HCT116 (cell line): ENCODE results near the gene ANKRD44. TPM values are rescaled to one million over a fixed set of nuclear protein-coding genes. Genes with fewer than 3 reads are reported as not detected.

ENCODE experiments used
- ATAC-seq: fragments of 200-7000 bp; cut with Tn5 transposase; 2 replicates; pipeline ENCODE4 v1.9.1; 2020; ENCODE audit warnings: mild to moderate bottlenecking, moderate library complexity
- BruUV-seq: library from RNA; stranded (reverse); fragments of 400-500 nt; replicated peaks from 2 replicates; lab custom pipeline; 2021; lab: Mats Ljungman, UMichigan
- CTCF ChIA-PET: fragments of 300-600 bp; sonication (Branson Sonifier 250); formaldehyde crosslinking; loops from one replicate; lab custom pipeline; 2021; ENCODE audit warnings: antibody characterized with exemption; lab: Charles Lee
- POLR2A ChIA-PET: fragments of 300-600, 350-600 bp; sonication (Branson Sonifier 250); formaldehyde crosslinking; loops from one replicate; lab custom pipeline; 2021; ENCODE audit warnings: antibody characterized with exemption; lab: Charles Lee
- RAD21 ChIA-PET, 2 experiments: fragments of 300-600 bp; sonication (Branson Sonifier 250); formaldehyde crosslinking; loops; one replicate each; lab custom pipeline; 2023; ENCODE audit warnings: low total read pairs in 2 of 2; ENCODE audit not compliant: uncharacterized antibody in 2 of 2, unreplicated experiment in 2 of 2, low non-redundant PET in 1 of 2; lab: Charles Lee
- DNase-seq: peaks from one replicate; pipeline ENCODE4 v3.0.0-alpha.2; 2010; ENCODE audit warnings: low read depth, low spot score
- H2AFZ ChIP-seq: fragments of 200-600 bp; shearing (Covaris generic), sonication (generic); 2 replicates; pipeline ENCODE4 v1.6.1; 2017; ENCODE audit warnings: low read depth, mixed run types, mixed read lengths, antibody characterized with exemption, low read length; ENCODE audit not compliant: poor library complexity, severe bottlenecking
- H3K27ac ChIP-seq: 2 replicates; pipeline ENCODE4 v1.5.1; 2012; ENCODE audit warnings: low read depth, low read length
- H3K27me3 ChIP-seq: fragments of 200-600 bp; sonication (generic); 2 replicates; pipeline ENCODE4 v1.6.1; 2016; ENCODE audit warnings: mixed run types, low read length, mixed read lengths; ENCODE audit not compliant: insufficient read depth
- H3K36me3 ChIP-seq, 2 experiments: fragments of 200-500 bp in 1 of 2; fragments of 200-600 bp in 1 of 2; sonication (Bioruptor generic) in 1 of 2; sonication (generic) in 1 of 2; 2 replicates each; pipeline versions ENCODE4 v1.5.1 to v1.6.1; 2014 to 2016; ENCODE audit warnings: low read length in 2 of 2, inconsistent platforms in 1 of 2, mixed read lengths in 1 of 2, mixed run types in 1 of 2; ENCODE audit not compliant: insufficient read depth in 2 of 2, control insufficient read depth in 1 of 2
- H3K4me1 ChIP-seq, 2 experiments: fragments of 200-600 bp in 1 of 2; sonication (generic) in 1 of 2; 2 replicates each; pipeline versions ENCODE4 v1.5.1 to v1.6.1; 2012 to 2017; ENCODE audit warnings: low read length in 2 of 2, inconsistent platforms in 1 of 2, mild to moderate bottlenecking in 1 of 2, mixed read lengths in 1 of 2, mixed run types in 1 of 2, moderate library complexity in 1 of 2; ENCODE audit not compliant: insufficient read depth in 2 of 2, control insufficient read depth in 1 of 2
- H3K4me2 ChIP-seq: fragments of 200-600 bp; sonication (generic); 2 replicates; pipeline ENCODE4 v1.6.1; 2017; ENCODE audit warnings: mixed run types, low read length, mixed read lengths
- H3K4me3 ChIP-seq, 2 experiments: fragments of 200-600 bp in 1 of 2; sonication (generic) in 1 of 2; replicated peaks in 1 of 2; 2 replicates each; pipeline ENCODE4 v1.5.1; 2011 to 2016; ENCODE audit warnings: low read length in 2 of 2, control low read depth in 1 of 2, low read depth in 1 of 2, mild to moderate bottlenecking in 1 of 2, mixed read lengths in 1 of 2, mixed run types in 1 of 2
- H3K79me2 ChIP-seq: fragments of 200-600 bp; sonication (generic); 2 replicates; pipeline ENCODE4 v1.6.1; 2017; ENCODE audit warnings: mild to moderate bottlenecking, mixed run types, low read length, moderate library complexity, mixed read lengths; ENCODE audit not compliant: insufficient read depth
- H3K9ac ChIP-seq: fragments of 200-600 bp; sonication (generic); 2 replicates; pipeline ENCODE4 v1.6.1; 2016; ENCODE audit warnings: low read length, mixed read lengths
- H3K9me2 ChIP-seq: fragments of 200-600 bp; sonication (generic), shearing (Covaris generic); 2 replicates; pipeline ENCODE4 v1.6.1; 2017; ENCODE audit warnings: mixed run types, mild to moderate bottlenecking, moderate library complexity; ENCODE audit not compliant: insufficient read depth
- H3K9me3 ChIP-seq, 2 experiments: fragments of 200-500 bp in 1 of 2; fragments of 200-600 bp in 1 of 2; sonication (Bioruptor generic) in 1 of 2; sonication (generic) in 1 of 2; 2 replicates each; pipeline ENCODE4 v1.6.1; 2014 to 2017; ENCODE audit warnings: low read length in 2 of 2, mixed read lengths in 2 of 2, inconsistent platforms in 1 of 2, low read depth in 1 of 2, mild to moderate bottlenecking in 1 of 2, mixed run types in 1 of 2, moderate library complexity in 1 of 2; ENCODE audit not compliant: control insufficient read depth in 1 of 2, insufficient read depth in 1 of 2
- H4K20me1 ChIP-seq: fragments of 200-600 bp; sonication (generic), shearing (Covaris generic); 2 replicates; pipeline ENCODE4 v1.6.1; 2017; ENCODE audit warnings: mixed run types, mild to moderate bottlenecking, moderate library complexity; ENCODE audit not compliant: insufficient read depth
- ELF1 ChIP-seq: IDR thresholded peaks from 2 replicates; pipeline ENCODE4 v1.6.1; 2012; ENCODE audit warnings: low read depth, borderline replicate concordance
- POLR2A ChIP-seq: IDR thresholded peaks from 2 replicates; pipeline ENCODE4 v1.7.0; 2011; ENCODE audit warnings: borderline replicate concordance; ENCODE audit not compliant: insufficient read depth, insufficient read length; ENCODE audit errors: extremely low read depth
- SP1 ChIP-seq: IDR thresholded peaks from 2 replicates; pipeline ENCODE4 v1.6.1; 2012; ENCODE audit warnings: low read depth
- SRF ChIP-seq: IDR thresholded peaks from 2 replicates; pipeline ENCODE4 v1.6.1; 2012; ENCODE audit warnings: low read depth
- intact Hi-C: fragments of 100-400 bp; cut with micrococcal nuclease; formaldehyde crosslinking; loops from 2 replicates; pipeline ENCODE4 v1.10.0; 2022
- total RNA-seq: library from RNA; stranded (reverse); gene quantifications from one replicate; pipeline ENCODE4 v1.2.1, GENCODE V29; 2021; ENCODE audit not compliant: unreplicated experiment
- TF ChIP-seq, protein P1 (sequence below), 3 experiments: fragments of 200-600 bp in 1 of 3; sonication (generic) in 1 of 3; IDR thresholded peaks in 2 of 3; conservative IDR thresholded peaks in 1 of 3; 2 replicates each; pipeline ENCODE4 v1.5.1; 2012 to 2017; ENCODE audit warnings: low read depth in 2 of 3, low read length in 2 of 3, antibody characterized with exemption in 1 of 3, borderline replicate concordance in 1 of 3, control low read depth in 1 of 3, mild to moderate bottlenecking in 1 of 3, mixed read lengths in 1 of 3, mixed run types in 1 of 3, moderate library complexity in 1 of 3; ENCODE audit not compliant: insufficient read depth in 1 of 3

The ANKRD44 gene
- total RNA-seq, 1 experiment from 2014 or later = 2.7 TPM

DNA sequence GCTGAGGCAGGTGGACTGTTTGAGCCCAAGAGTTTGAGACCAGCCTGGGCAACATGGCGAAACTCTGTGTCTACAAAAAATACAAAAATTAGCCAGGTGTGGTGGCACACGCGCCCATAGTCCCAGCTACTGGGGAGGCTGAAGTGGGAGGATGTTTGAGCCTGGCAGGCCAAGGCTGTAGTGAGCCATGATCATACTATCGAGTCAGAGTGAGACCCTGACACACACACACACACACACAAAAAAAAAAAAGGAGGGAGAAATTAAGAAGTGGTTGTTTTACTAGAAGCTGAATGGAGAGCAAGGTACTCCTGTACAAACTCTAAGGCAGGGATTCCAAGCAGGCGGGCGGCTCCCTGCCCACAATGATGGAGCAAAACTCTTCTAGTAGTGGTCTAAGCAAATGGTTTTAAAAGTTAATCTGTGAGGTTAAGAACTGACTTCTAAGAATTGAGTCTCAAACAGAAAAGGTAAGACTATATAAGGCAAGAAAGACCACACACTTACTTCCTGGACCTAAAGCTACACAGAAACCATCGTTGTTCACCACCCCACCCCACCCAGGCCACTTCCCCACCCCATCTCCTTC lies 2.6 kb downstream of the ANKRD44 start:
- ChIA-PET POLR2A (no interaction called here), RAD21 (no interaction called here), CTCF (no interaction called here)
- no peak for DNase-seq
- TF ChIP-seq ELF1 = no peak
- TF ChIP-seq, protein P1, sequence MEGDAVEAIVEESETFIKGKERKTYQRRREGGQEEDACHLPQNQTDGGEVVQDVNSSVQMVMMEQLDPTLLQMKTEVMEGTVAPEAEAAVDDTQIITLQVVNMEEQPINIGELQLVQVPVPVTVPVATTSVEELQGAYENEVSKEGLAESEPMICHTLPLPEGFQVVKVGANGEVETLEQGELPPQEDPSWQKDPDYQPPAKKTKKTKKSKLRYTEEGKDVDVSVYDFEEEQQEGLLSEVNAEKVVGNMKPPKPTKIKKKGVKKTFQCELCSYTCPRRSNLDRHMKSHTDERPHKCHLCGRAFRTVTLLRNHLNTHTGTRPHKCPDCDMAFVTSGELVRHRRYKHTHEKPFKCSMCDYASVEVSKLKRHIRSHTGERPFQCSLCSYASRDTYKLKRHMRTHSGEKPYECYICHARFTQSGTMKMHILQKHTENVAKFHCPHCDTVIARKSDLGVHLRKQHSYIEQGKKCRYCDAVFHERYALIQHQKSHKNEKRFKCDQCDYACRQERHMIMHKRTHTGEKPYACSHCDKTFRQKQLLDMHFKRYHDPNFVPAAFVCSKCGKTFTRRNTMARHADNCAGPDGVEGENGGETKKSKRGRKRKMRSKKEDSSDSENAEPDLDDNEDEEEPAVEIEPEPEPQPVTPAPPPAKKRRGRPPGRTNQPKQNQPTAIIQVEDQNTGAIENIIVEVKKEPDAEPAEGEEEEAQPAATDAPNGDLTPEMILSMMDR (IDR thresholded peaks at IDR 0.05 in 2 of 3, conservative IDR thresholded peaks at IDR 0.05 in 1 of 3; ENCODE audit: borderline replicate concordance in 1 of 3, insufficient read depth in 1 of 3, low read depth in 2 of 3, low read length in 2 of 3) = no peak
- Histone ChIP-seq H3K9me2 (no peaks in the 10 kb centered on the region), H3K27ac (no peak overlapping the region), H3K9me3 (no peaks in the 10 kb centered on the region), H3K9ac (no peak overlapping the region), H3K79me2 (no peaks in the 10 kb centered on the region), H3K4me1 (peaks cover 9 to 16% of the 10 kb centered on the region in 2 experiments; a peak in 3 of 4 replicates), H3K27me3 (no peaks in the 10 kb centered on the region), H3K4me2 (no peak overlapping the region), H2AFZ (no peak overlapping the region), H4K20me1 (no peaks in the 10 kb centered on the region), H3K4me3 (no peak overlapping the region), H3K36me3 (no peaks in the 10 kb centered on the region)
- no peak for ATAC-seq
- intact Hi-C loops = no loop called here
- no TSS peak for BruUV-seq

DNA sequence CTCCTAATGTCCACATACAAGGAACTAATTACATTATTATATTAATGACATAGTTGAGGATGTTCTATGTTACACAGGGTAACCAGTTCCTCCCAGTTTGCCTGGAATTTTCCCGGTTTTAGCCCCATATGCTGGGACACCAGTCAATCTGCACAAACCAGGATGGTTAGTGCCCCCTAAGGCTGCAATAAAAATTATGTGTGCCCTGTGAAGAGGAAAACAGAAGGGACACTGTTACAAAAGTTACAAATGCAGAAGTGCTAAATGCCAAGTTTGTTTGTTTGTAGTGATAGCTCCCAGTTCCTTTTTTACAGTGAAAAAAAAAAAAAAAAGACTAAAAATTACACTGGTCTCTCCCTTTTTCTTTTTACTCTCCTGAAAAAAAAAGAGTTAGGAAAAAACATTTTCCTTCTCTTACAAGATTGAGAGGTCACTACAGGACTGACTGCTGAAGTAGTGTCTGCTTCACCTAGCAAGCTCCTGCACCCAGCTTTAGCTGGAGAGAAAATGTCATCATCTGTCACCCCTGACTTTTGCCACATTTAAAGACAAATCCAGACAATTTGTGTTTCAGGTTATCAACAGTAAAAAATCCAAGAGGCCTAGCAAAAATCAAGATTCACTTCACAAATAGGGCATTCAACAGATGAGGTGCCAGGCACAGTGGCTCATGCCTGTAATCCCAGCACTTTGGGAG lies 3.2 kb downstream of the ANKRD44 start:
- intact Hi-C loops = no loop called here
- RAD21 ChIA-PET = no interaction called here
- BruUV-seq = no TSS peak
- Histone ChIP-seq H3K4me3 (no peak overlapping the region), H3K9me2 (no peaks in the 10 kb centered on the region), H2AFZ (no peak overlapping the region), H3K9me3 (no peaks in the 10 kb centered on the region), H3K27me3 (no peaks in the 10 kb centered on the region), H4K20me1 (no peaks in the 10 kb centered on the region), H3K4me1 (peaks cover 9 to 16% of the 10 kb centered on the region in 2 experiments; a peak in 3 of 4 replicates), H3K36me3 (no peaks in the 10 kb centered on the region), H3K79me2 (no peaks in the 10 kb centered on the region), H3K9ac (no peak overlapping the region), H3K4me2 (no peak overlapping the region), H3K27ac (no peak overlapping the region)
- ATAC-seq (no peak), DNase-seq (no peak)
- POLR2A ChIA-PET = no interaction called here
- CTCF ChIA-PET = no interaction called here
- TF ChIP-seq SRF (no peak), ELF1 (no peak), POLR2A (no peak), SP1 (no peak)
- TF ChIP-seq, protein P1 (IDR thresholded peaks at IDR 0.05 in 2 of 3, conservative IDR thresholded peaks at IDR 0.05 in 1 of 3; ENCODE audit: borderline replicate concordance in 1 of 3, insufficient read depth in 1 of 3, low read depth in 2 of 3, low read length in 2 of 3) = 0 out of 6 replicates have a peak, but pooled peaks of 1 of the 3 experiments have one; percentile 11
